ENCODE measurements around the gene SERTAD2.
A peak's percentile ranks its signal among the peaks of the same experiment; 100 is the strongest.

SERTAD2 gene

DNA sequence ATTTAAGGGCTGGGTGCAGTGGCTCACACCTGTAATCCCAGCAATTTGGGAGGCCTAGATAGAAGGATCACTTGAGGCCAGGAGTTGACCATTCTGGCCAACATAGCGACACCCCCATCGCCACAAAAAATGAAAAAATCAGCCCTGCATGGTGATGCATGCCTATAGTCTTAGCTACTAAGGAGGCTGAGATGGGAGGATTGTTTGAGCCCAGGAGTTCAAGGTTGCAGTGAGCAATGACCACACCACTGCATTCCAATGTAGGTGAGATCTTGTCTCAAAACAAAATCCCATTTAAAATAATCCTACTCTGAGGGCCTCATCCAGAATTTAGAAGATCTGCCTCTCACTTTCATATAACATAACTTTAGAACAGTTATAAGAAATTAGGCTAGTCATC lies 2.7 kb upstream of the SERTAD2 start:
- Histone ChIP-seq H3K27me3 (ENCODE audit: control insufficient read depth, insufficient read depth, low read length) (peaks cover 29% of the 10 kb centered on the region), H3K36me3 (ENCODE audit: control insufficient read depth, insufficient read depth, low read length) (no peaks in the 10 kb centered on the region), H3K27ac (ENCODE audit: low read depth, low read length) (no peak overlapping the region), H3K4me1 (ENCODE audit: control insufficient read depth, insufficient read depth, low read length) (peaks cover 21% of the 10 kb centered on the region), H3K9me3 (ENCODE audit: control insufficient read depth, insufficient read depth, low read length) (no peaks in the 10 kb centered on the region), H3K4me3 (ENCODE audit: low read depth, low read length) (no peak overlapping the region), H3K9ac (ENCODE audit: low read depth, low read length) (no peak overlapping the region)

- no peaks in the 10 kb centered on the region for H3K9me3 ChIP-seq (ENCODE audit: control insufficient read depth, insufficient read depth, low read length)
- H3K27ac ChIP-seq (ENCODE audit: low read depth, low read length), result no peak overlapping the region
- no peaks in the 10 kb centered on the region for H3K36me3 ChIP-seq (ENCODE audit: control insufficient read depth, insufficient read depth, low read length)
- peaks cover 32% of the 10 kb centered on the region for H3K27me3 ChIP-seq (ENCODE audit: control insufficient read depth, insufficient read depth, low read length)
- H3K9ac ChIP-seq (ENCODE audit: low read depth, low read length), result no peak overlapping the region
- H3K4me3 ChIP-seq (ENCODE audit: low read depth, low read length), result no peak overlapping the region
- peaks cover 26% of the 10 kb centered on the region for H3K4me1 ChIP-seq (ENCODE audit: control insufficient read depth, insufficient read depth, low read length)
Observed at GRCh38 chr2:64655873-64656272, 2.2 kb upstream of the SERTAD2 start.

DNA sequence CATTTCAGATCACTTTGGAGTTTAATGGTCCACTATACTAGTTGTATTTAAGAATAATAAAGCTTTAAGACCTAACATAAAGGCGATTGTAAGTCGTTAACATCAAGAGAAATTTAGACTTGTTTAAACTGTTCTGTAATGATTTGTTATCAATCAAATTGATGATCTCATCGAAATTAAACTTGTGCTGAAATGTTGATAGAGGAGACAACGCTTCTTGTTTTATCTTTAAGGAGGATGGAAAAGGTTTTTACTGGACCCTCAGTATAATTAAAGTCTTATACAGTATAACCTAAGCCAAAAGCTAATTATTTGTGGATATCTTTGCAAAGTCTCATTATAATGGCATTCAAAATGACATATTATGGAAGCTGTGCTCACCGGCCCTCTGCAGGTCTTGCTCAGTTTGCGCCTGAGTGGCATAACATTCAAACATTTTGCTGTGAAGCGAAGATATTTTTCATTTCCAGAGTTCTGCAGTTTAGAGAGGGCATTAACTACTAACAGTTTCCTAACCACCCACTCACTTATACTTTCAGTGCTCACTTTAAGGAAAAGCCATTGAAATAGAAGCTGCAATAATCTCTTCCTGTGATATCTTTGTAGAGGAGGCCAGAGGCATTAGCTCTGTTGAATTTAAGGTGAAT lies 1.4 kb upstream of the SERTAD2 start:
- Histone ChIP-seq H3K36me3 (ENCODE audit: control insufficient read depth, insufficient read depth, low read length) (no peaks in the 10 kb centered on the region), H3K9me3 (ENCODE audit: control insufficient read depth, insufficient read depth, low read length) (no peaks in the 10 kb centered on the region), H3K4me1 (ENCODE audit: control insufficient read depth, insufficient read depth, low read length) (peaks cover 26% of the 10 kb centered on the region), H3K9ac (ENCODE audit: low read depth, low read length) (no peak overlapping the region), H3K27me3 (ENCODE audit: control insufficient read depth, insufficient read depth, low read length) (peaks cover 32% of the 10 kb centered on the region), H3K4me3 (ENCODE audit: low read depth, low read length) (peak overlapping the region; percentile 67), H3K27ac (ENCODE audit: low read depth, low read length) (no peak overlapping the region)

DNA sequence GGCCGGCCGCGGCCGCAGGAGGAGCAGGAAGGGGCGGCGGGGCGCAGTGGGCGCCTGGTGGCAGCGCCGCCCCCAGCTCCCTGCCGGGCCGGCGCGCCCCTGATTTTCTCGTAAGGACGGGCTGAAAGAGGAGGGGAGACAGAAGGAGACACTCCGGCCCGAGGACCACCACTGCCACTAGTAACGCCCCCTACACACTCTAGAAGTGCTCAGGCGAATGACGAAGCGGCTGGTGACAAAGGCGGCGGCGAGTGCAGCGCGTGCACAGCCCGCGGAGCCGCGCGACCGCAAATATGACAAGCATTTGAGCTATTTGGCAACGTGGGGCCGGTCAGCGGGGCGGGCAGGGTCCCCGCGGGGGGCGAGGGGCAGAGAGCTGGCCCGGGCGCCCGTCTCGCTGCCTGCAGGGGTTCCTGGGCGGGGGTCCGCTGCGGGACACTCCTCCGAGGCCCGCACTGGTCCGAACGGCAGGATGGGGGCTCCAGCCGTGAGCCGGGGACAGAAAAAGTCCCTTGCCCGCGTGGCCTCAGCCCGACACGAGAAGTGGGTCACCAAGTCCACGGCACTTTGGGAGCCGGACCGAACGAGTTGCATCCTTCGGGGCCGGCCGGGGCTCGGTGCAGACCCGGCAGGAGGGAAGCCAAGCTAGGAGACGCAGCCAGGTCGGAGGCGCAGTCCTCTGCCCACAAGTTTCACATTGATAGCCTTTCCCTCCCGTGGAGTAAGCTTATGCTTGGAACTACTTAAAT lies 524 bp upstream of the SERTAD2 start:
- peak overlapping the region; percentile 73 for H3K9ac ChIP-seq (ENCODE audit: low read depth, low read length)
- no peaks in the 10 kb centered on the region for H3K36me3 ChIP-seq (ENCODE audit: control insufficient read depth, insufficient read depth, low read length)
- H3K4me3 ChIP-seq (ENCODE audit: low read depth, low read length), result peak overlapping the region; percentile 67
- peak overlapping the region; percentile 89 for H3K27ac ChIP-seq (ENCODE audit: low read depth, low read length)
- H3K27me3 ChIP-seq (ENCODE audit: control insufficient read depth, insufficient read depth, low read length), result peaks cover 32% of the 10 kb centered on the region
- peaks cover 32% of the 10 kb centered on the region for H3K4me1 ChIP-seq (ENCODE audit: control insufficient read depth, insufficient read depth, low read length)
- H3K9me3 ChIP-seq (ENCODE audit: control insufficient read depth, insufficient read depth, low read length), result no peaks in the 10 kb centered on the region

GRCh38 chr2:64652231-64653108 lies 1.2 kb downstream of the SERTAD2 start:
- Histone ChIP-seq H3K9me3 (ENCODE audit: control insufficient read depth, insufficient read depth, low read length) (no peaks in the 10 kb centered on the region), H3K9ac (ENCODE audit: low read depth, low read length) (peak overlapping the region; percentile 22; the same call in 1 of the 2 replicates), H3K27ac (ENCODE audit: low read depth, low read length) (peak overlapping the region; percentile 97), H3K36me3 (ENCODE audit: control insufficient read depth, insufficient read depth, low read length) (no peaks in the 10 kb centered on the region), H3K27me3 (ENCODE audit: control insufficient read depth, insufficient read depth, low read length) (peaks cover 32% of the 10 kb centered on the region), H3K4me3 (ENCODE audit: low read depth, low read length) (peak overlapping the region; percentile 85), H3K4me1 (ENCODE audit: control insufficient read depth, insufficient read depth, low read length) (peaks cover 32% of the 10 kb centered on the region)

GRCh38 chr2:64651590-64651989 lies 2.1 kb downstream of the SERTAD2 start:
- H3K36me3 ChIP-seq (ENCODE audit: control insufficient read depth, insufficient read depth, low read length), result no peaks in the 10 kb centered on the region
- no peak overlapping the region for H3K9ac ChIP-seq (ENCODE audit: low read depth, low read length)
- H3K4me1 ChIP-seq (ENCODE audit: control insufficient read depth, insufficient read depth, low read length), result peaks cover 34% of the 10 kb centered on the region
- no peak overlapping the region for H3K27ac ChIP-seq (ENCODE audit: low read depth, low read length)
- H3K27me3 ChIP-seq (ENCODE audit: control insufficient read depth, insufficient read depth, low read length), result peaks cover 35% of the 10 kb centered on the region
- no peaks in the 10 kb centered on the region for H3K9me3 ChIP-seq (ENCODE audit: control insufficient read depth, insufficient read depth, low read length)
- H3K4me3 ChIP-seq (ENCODE audit: low read depth, low read length), result peak overlapping the region; percentile 85; the same call in 1 of the 2 replicates

GRCh38 chr2:64650722-64651338 lies 2.9 kb downstream of the SERTAD2 start:
- H3K27me3 ChIP-seq (ENCODE audit: control insufficient read depth, insufficient read depth, low read length), result peaks cover 35% of the 10 kb centered on the region
- H3K4me3 ChIP-seq (ENCODE audit: low read depth, low read length), result no peak overlapping the region
- H3K9ac ChIP-seq (ENCODE audit: low read depth, low read length), result no peak overlapping the region
- H3K9me3 ChIP-seq (ENCODE audit: control insufficient read depth, insufficient read depth, low read length), result no peaks in the 10 kb centered on the region
- peaks cover 40% of the 10 kb centered on the region for H3K4me1 ChIP-seq (ENCODE audit: control insufficient read depth, insufficient read depth, low read length)
- H3K27ac ChIP-seq (ENCODE audit: low read depth, low read length), result no peak overlapping the region
- H3K36me3 ChIP-seq (ENCODE audit: control insufficient read depth, insufficient read depth, low read length), result no peaks in the 10 kb centered on the region

DNA sequence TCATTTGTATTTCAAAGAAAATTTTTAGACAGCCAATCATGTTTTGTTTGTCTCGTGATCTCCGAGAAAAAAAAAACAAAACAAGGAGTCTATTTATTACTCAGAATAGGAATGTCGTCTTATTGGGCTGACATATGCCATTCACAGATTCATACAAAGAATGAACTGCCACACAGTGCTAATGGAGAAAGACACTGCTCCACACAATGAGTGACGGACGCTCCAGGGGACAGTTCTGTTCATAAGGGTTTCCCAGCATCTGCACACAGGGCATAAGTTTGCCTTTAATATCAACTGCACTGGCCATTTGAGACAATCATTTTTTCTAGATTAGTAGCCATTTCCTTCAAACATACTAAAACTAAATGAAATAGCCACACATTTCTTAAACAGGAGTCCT lies 3.4 kb downstream of the SERTAD2 start:
- no peaks in the 10 kb centered on the region for H3K9me3 ChIP-seq (ENCODE audit: control insufficient read depth, insufficient read depth, low read length)
- H3K36me3 ChIP-seq (ENCODE audit: control insufficient read depth, insufficient read depth, low read length), result no peaks in the 10 kb centered on the region
- no peak overlapping the region for H3K4me3 ChIP-seq (ENCODE audit: low read depth, low read length)
- no peak overlapping the region for H3K27ac ChIP-seq (ENCODE audit: low read depth, low read length)
- H3K4me1 ChIP-seq (ENCODE audit: control insufficient read depth, insufficient read depth, low read length), result peaks cover 46% of the 10 kb centered on the region
- H3K9ac ChIP-seq (ENCODE audit: low read depth, low read length), result no peak overlapping the region
- peaks cover 30% of the 10 kb centered on the region for H3K27me3 ChIP-seq (ENCODE audit: control insufficient read depth, insufficient read depth, low read length)

DNA sequence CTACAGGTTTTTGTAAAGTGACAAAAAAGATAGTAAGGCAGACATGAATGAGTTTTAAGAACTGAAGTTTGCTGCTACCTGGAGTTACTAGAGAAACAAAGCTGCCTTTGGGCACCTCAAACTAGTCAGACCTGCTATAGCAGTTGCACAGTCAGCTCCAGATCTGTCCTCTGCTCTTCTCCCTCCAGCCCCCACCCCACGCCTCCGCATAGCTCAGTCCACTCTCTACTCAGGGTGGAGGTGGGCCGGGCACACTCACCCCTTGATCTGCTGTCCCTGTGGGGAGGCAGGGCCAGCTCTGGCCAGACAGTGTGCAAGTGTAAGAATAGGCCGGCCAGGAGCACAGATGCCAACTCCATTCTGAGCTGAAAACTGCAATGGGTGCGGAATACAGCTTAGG lies 4.1 kb downstream of the SERTAD2 start:
- Histone ChIP-seq H3K4me1 (ENCODE audit: control insufficient read depth, insufficient read depth, low read length) (peaks cover 41% of the 10 kb centered on the region), H3K27me3 (ENCODE audit: control insufficient read depth, insufficient read depth, low read length) (peaks cover 23% of the 10 kb centered on the region), H3K9ac (ENCODE audit: low read depth, low read length) (no peak overlapping the region), H3K9me3 (ENCODE audit: control insufficient read depth, insufficient read depth, low read length) (no peaks in the 10 kb centered on the region), H3K27ac (ENCODE audit: low read depth, low read length) (peak overlapping the region; percentile 29), H3K4me3 (ENCODE audit: low read depth, low read length) (no peak overlapping the region), H3K36me3 (ENCODE audit: control insufficient read depth, insufficient read depth, low read length) (no peaks in the 10 kb centered on the region)

DNA sequence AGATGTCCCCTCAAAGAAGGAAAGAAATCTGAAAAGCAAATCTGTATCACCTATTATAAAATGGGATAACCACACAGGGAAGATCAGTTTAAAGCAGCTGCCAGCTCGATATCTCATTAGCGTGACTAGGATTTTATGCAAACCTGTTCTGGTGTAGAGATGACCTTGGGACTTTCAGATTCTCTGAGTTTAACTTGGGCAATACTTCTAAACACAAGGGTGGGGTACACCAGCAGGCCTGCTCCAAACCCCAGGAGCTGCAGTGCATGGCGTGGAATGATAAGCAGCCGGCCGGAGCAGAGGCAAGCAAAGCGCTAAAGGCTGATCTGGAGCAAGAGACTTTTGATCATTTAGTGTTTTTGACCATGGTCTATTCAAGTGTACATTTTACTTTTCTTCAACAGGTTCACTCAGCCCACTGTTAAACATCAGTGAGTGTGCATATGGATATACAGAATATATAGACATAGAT lies 4.7 kb downstream of the SERTAD2 start:
- Histone ChIP-seq H3K9me3 (ENCODE audit: control insufficient read depth, insufficient read depth, low read length) (no peaks in the 10 kb centered on the region), H3K4me3 (ENCODE audit: low read depth, low read length) (no peak overlapping the region), H3K4me1 (ENCODE audit: control insufficient read depth, insufficient read depth, low read length) (peaks cover 41% of the 10 kb centered on the region), H3K27me3 (ENCODE audit: control insufficient read depth, insufficient read depth, low read length) (peaks cover 20% of the 10 kb centered on the region), H3K36me3 (ENCODE audit: control insufficient read depth, insufficient read depth, low read length) (no peaks in the 10 kb centered on the region), H3K27ac (ENCODE audit: low read depth, low read length) (peak overlapping the region; percentile 26), H3K9ac (ENCODE audit: low read depth, low read length) (no peak overlapping the region)
